WTC11 (cell line): ENCODE results near the gene CACNA1B. TPM values are rescaled to one million over a fixed set of nuclear protein-coding genes. Genes with fewer than 3 reads are reported as not detected.
A peak's percentile ranks its signal among the peaks of the same experiment; 100 is the strongest.

Experiments
- ATAC-seq: fragments of 200-7000 bp; cut with Tn5 transposase; 2 replicates; pipeline ENCODE4 v1.10.0; 2021; ENCODE audit warnings: mild to moderate bottlenecking, moderate library complexity
- CTCF ChIA-PET: fragments of 300-600 bp; sonication (Branson Sonifier 250); formaldehyde crosslinking; loops from one replicate; lab custom pipeline; 2021; ENCODE audit warnings: antibody characterized with exemption; lab: Charles Lee
- POLR2A ChIA-PET: fragments of 350-600 bp; sonication (Branson Sonifier 250); formaldehyde crosslinking; loops from one replicate; lab custom pipeline; 2021; ENCODE audit warnings: antibody characterized with exemption; lab: Charles Lee
- DNase-seq: peaks from one replicate; pipeline ENCODE4 v3.0.0; 2021; ENCODE audit warnings: low spot score
- H3K27ac Mint-ChIP-seq: 2 replicates; pipeline ENCODE4 v1.8.0; 2021; ENCODE audit warnings: mixed read lengths
- H3K27me3 Mint-ChIP-seq: 2 replicates; pipeline ENCODE4 v1.8.0; 2021; ENCODE audit warnings: low read depth, mild to moderate bottlenecking, moderate library complexity, mixed read lengths
- H3K36me3 Mint-ChIP-seq: 2 replicates; pipeline ENCODE4 v1.8.0; 2021; ENCODE audit warnings: mixed read lengths
- H3K4me1 Mint-ChIP-seq: 2 replicates; pipeline ENCODE4 v1.8.0; 2022; ENCODE audit warnings: mixed read lengths
- H3K4me3 Mint-ChIP-seq: 2 replicates; pipeline ENCODE4 v1.8.0; 2021; ENCODE audit warnings: mild to moderate bottlenecking, moderate library complexity, mixed read lengths
- H3K9me3 Mint-ChIP-seq: 2 replicates; pipeline ENCODE4 v1.8.0; 2021; ENCODE audit warnings: mixed read lengths
- HMGA2 ChIP-seq: fragments of 250-450 bp; sonication (Bioruptor Pico); IDR thresholded peaks from 2 replicates; pipeline ENCODE4 v1.4.0; 2021; ENCODE audit warnings: mild to moderate bottlenecking, moderate library complexity
- KAT7 ChIP-seq: sonication (generic); formaldehyde crosslinking; IDR thresholded peaks from 2 replicates; pipeline ENCODE4 v1.8.1; 2023; ENCODE audit warnings: missing genetic modification reagents, mild to moderate bottlenecking, borderline replicate concordance
- PRRX2 ChIP-seq: fragments of 250-450 bp; sonication (Bioruptor Pico); IDR thresholded peaks from 2 replicates; pipeline ENCODE4 v1.8.0; 2021; ENCODE audit warnings: mild to moderate bottlenecking
- TEAD1 ChIP-seq: sonication (generic); formaldehyde crosslinking; IDR thresholded peaks from 2 replicates; pipeline ENCODE4 v1.8.0; 2022; ENCODE audit warnings: mild to moderate bottlenecking, missing genetic modification reagents
- ZNF219 ChIP-seq: sonication (generic); formaldehyde crosslinking; IDR thresholded peaks from 2 replicates; pipeline ENCODE4 v1.8.0; 2023; ENCODE audit warnings: missing genetic modification reagents, mild to moderate bottlenecking, borderline replicate concordance
- ZNF423 ChIP-seq: fragments of 250-450 bp; sonication (Bioruptor Pico); IDR thresholded peaks from 2 replicates; pipeline ENCODE4 v2.1.2; 2022; ENCODE audit warnings: mild to moderate bottlenecking, moderate library complexity
- total RNA-seq: library from RNA; stranded (reverse); gene quantifications from 3 replicates; pipeline ENCODE4 v1.2.3, GENCODE V29; 2021
- TF ChIP-seq, protein P1 (sequence below): fragments of 250-450 bp; sonication (Bioruptor Pico); conservative IDR thresholded peaks from 2 replicates; pipeline ENCODE4 v1.9.0; 2021; ENCODE audit warnings: mild to moderate bottlenecking
- TF ChIP-seq, protein P2 (sequence below): sonication (generic); formaldehyde crosslinking; IDR thresholded peaks from 2 replicates; pipeline ENCODE4 v1.8.1; 2023; ENCODE audit warnings: mild to moderate bottlenecking, missing genetic modification reagents, borderline replicate concordance
- TF ChIP-seq, protein P3 (sequence below): sonication (generic); formaldehyde crosslinking; IDR thresholded peaks from 2 replicates; pipeline ENCODE4 v1.8.0; 2023; ENCODE audit warnings: missing genetic modification reagents, mild to moderate bottlenecking, borderline replicate concordance
- TF ChIP-seq, protein P4 (sequence below): sonication (generic); formaldehyde crosslinking; IDR thresholded peaks from 2 replicates; pipeline ENCODE4 v1.8.1; 2023; ENCODE audit warnings: mild to moderate bottlenecking, missing genetic modification reagents, moderate library complexity
- TF ChIP-seq, protein P5 (sequence below): sonication (generic); formaldehyde crosslinking; IDR thresholded peaks from 2 replicates; pipeline ENCODE4 v1.8.0; 2023; ENCODE audit warnings: mild to moderate bottlenecking, missing genetic modification reagents

The CACNA1B gene
- total RNA-seq, 1 experiment from 2014 or later, result 8.4 TPM

DNA sequence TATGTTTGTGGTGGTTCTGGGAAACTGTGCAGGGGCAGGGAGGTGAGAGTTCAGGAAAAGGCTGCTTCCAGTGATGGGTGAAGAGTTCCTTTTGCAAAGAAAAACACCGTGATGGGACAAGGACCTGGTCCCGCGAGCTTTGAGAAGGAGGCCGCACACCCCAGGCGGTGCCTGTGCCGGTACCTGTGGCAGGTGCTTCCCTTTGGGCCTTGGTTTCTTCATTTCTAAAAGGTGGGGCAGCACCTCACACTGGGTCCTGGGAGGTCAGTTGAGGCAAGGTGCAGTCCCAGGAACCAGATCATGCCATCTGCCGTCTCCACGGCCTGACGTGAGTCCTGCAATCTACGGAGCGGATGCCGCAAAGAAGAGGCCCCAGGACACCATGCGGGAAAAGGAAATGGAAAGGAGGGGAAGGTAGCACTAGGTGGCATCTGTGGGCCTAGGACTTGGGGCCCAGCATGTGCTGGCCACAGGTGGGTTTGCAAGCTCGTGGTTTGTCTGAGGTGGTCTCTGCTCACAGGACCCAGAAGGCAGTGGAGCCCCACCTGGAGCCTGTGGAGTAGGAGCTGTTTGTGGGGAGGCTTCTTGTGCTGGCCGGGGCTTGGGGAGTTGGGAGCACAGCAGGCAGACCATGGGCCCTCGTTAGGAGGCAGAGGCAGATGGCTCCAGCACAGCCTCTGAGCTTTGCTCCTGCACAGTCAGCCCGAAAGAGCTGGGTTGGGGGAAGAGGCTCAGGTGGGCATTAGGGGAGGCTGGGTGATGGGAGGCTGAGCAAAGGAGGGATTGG lies 131.6 kb downstream of the CACNA1B start (continued):
- TF ChIP-seq, protein P1, sequence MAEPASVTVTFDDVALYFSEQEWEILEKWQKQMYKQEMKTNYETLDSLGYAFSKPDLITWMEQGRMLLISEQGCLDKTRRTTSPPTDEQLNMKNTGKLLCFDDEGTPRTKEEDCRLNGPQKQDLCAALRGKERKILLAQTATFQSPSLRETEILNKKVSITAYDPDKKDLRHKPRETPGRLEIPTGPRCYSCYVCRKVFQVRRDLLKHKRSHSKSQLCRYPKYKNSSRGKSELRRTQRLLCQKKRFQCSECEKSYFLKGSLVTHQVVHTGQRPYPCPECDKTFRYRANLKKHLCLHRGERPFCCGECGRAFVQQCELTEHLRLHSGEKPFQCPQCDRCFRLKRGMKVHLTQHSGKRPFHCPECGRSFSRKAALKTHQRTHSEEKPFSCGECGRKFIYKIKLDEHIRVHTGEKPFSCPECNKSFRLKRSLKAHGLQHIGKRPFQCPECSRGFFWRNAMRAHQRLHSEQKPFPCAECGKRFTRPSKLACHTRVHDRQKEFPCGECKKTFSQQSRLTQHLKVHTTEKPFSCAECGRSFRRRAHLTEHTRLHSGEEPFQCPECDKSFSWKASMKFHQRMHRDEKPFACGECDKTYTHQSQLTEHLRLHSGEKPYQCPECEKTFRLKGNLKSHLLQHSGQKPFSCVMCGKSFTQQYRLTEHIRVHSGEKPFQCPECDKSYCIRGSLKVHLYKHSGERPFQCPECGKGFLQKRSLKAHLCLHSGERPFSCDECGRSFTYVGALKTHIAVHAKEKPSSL, result no peak
- no peak for TF ChIP-seq KAT7 (CRISPR knock-in tag)
- no peak for TF ChIP-seq ZNF219 (CRISPR knock-in tag)
- TF ChIP-seq, protein P2, sequence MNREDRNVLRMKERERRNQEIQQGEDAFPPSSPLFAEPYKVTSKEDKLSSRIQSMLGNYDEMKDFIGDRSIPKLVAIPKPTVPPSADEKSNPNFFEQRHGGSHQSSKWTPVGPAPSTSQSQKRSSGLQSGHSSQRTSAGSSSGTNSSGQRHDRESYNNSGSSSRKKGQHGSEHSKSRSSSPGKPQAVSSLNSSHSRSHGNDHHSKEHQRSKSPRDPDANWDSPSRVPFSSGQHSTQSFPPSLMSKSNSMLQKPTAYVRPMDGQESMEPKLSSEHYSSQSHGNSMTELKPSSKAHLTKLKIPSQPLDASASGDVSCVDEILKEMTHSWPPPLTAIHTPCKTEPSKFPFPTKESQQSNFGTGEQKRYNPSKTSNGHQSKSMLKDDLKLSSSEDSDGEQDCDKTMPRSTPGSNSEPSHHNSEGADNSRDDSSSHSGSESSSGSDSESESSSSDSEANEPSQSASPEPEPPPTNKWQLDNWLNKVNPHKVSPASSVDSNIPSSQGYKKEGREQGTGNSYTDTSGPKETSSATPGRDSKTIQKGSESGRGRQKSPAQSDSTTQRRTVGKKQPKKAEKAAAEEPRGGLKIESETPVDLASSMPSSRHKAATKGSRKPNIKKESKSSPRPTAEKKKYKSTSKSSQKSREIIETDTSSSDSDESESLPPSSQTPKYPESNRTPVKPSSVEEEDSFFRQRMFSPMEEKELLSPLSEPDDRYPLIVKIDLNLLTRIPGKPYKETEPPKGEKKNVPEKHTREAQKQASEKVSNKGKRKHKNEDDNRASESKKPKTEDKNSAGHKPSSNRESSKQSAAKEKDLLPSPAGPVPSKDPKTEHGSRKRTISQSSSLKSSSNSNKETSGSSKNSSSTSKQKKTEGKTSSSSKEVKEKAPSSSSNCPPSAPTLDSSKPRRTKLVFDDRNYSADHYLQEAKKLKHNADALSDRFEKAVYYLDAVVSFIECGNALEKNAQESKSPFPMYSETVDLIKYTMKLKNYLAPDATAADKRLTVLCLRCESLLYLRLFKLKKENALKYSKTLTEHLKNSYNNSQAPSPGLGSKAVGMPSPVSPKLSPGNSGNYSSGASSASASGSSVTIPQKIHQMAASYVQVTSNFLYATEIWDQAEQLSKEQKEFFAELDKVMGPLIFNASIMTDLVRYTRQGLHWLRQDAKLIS, result no peak
- TF ChIP-seq, protein P3, sequence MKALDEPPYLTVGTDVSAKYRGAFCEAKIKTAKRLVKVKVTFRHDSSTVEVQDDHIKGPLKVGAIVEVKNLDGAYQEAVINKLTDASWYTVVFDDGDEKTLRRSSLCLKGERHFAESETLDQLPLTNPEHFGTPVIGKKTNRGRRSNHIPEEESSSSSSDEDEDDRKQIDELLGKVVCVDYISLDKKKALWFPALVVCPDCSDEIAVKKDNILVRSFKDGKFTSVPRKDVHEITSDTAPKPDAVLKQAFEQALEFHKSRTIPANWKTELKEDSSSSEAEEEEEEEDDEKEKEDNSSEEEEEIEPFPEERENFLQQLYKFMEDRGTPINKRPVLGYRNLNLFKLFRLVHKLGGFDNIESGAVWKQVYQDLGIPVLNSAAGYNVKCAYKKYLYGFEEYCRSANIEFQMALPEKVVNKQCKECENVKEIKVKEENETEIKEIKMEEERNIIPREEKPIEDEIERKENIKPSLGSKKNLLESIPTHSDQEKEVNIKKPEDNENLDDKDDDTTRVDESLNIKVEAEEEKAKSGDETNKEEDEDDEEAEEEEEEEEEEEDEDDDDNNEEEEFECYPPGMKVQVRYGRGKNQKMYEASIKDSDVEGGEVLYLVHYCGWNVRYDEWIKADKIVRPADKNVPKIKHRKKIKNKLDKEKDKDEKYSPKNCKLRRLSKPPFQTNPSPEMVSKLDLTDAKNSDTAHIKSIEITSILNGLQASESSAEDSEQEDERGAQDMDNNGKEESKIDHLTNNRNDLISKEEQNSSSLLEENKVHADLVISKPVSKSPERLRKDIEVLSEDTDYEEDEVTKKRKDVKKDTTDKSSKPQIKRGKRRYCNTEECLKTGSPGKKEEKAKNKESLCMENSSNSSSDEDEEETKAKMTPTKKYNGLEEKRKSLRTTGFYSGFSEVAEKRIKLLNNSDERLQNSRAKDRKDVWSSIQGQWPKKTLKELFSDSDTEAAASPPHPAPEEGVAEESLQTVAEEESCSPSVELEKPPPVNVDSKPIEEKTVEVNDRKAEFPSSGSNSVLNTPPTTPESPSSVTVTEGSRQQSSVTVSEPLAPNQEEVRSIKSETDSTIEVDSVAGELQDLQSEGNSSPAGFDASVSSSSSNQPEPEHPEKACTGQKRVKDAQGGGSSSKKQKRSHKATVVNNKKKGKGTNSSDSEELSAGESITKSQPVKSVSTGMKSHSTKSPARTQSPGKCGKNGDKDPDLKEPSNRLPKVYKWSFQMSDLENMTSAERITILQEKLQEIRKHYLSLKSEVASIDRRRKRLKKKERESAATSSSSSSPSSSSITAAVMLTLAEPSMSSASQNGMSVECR (CRISPR knock-in tag), result no peak
- TF ChIP-seq PRRX2, result no peak
- TF ChIP-seq HMGA2 (CRISPR knock-in tag), result no peak
- TF ChIP-seq, protein P4, sequence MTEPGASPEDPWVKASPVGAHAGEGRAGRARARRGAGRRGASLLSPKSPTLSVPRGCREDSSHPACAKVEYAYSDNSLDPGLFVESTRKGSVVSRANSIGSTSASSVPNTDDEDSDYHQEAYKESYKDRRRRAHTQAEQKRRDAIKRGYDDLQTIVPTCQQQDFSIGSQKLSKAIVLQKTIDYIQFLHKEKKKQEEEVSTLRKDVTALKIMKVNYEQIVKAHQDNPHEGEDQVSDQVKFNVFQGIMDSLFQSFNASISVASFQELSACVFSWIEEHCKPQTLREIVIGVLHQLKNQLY (CRISPR knock-in tag), result no peak

DNA sequence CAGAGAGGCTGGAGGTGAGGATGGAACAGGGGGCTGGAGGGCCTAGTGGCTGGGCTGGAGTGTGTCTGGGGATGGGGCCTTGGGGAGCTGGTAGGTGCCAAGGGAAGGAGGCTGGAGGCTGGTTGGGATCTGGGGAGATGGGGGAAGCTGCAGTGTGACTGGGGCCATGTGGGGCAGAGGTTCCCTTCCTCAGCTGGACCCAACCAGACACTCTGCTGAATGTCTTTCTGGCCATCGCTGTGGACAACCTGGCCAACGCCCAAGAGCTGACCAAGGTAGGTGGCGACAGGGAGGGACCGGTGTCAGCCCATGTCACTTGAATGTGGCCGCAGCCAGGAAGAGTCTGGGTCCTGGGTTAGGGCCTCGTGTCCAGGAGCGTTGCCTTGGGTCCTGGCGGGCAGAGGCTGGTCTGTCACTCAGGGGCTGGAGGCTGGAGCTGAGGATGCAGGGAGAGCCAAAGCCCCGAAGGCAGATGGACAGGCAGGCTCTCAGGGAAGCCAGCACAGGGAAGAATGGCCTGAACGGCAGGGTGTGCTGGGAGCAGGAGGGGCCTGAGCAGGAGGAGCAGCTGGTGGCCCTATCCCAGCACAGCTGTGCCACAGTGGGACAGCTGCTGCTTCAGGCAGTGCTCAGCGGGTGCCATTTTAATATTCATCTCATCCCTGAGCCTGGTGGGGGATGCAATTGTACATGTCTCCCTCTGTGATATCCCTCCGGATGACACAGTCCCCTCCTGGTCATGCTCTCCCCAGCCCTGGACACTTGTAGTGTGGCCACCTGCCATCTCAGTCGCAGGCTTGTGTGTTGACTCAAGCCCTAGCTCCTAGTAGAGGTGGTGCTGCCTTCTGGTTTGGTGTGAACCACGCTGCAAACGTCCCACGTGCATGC lies 132.5 kb downstream of the CACNA1B start:
- DNase-seq, result no peak
- Mint-ChIP-seq H3K27ac (no peak overlapping the region), H3K9me3 (no peaks in the 10 kb centered on the region)
- CTCF ChIA-PET, result interaction anchor here (1.8 kb wide), 1 partner anchor 12 kb away, joined by 6 read pairs; no protein-coding TSS in a partner anchor
- TF ChIP-seq, protein P5, sequence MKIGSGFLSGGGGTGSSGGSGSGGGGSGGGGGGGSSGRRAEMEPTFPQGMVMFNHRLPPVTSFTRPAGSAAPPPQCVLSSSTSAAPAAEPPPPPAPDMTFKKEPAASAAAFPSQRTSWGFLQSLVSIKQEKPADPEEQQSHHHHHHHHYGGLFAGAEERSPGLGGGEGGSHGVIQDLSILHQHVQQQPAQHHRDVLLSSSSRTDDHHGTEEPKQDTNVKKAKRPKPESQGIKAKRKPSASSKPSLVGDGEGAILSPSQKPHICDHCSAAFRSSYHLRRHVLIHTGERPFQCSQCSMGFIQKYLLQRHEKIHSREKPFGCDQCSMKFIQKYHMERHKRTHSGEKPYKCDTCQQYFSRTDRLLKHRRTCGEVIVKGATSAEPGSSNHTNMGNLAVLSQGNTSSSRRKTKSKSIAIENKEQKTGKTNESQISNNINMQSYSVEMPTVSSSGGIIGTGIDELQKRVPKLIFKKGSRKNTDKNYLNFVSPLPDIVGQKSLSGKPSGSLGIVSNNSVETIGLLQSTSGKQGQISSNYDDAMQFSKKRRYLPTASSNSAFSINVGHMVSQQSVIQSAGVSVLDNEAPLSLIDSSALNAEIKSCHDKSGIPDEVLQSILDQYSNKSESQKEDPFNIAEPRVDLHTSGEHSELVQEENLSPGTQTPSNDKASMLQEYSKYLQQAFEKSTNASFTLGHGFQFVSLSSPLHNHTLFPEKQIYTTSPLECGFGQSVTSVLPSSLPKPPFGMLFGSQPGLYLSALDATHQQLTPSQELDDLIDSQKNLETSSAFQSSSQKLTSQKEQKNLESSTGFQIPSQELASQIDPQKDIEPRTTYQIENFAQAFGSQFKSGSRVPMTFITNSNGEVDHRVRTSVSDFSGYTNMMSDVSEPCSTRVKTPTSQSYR (CRISPR knock-in tag), result no peak
- peak; percentile 27; the same call in 1 of the 2 replicates for TF ChIP-seq ZNF423 (CRISPR knock-in tag)
- TF ChIP-seq TEAD1 (CRISPR knock-in tag), result no peak
- TF ChIP-seq, all 79 proteins: peak for 1
- H3K27me3 Mint-ChIP-seq, result no peaks in the 10 kb centered on the region
- no peaks in the 10 kb centered on the region for H3K36me3 Mint-ChIP-seq
- ATAC-seq, result no peak
- no peaks in the 10 kb centered on the region for H3K4me1 Mint-ChIP-seq
- POLR2A ChIA-PET, result no interaction called here
- no peak overlapping the region for H3K4me3 Mint-ChIP-seq
